HG02571 (cell line): Measurements from ENCODE around the gene NMBR.
"Not testable (repeated sequence)": the region's sequence is repeated elsewhere in the genome, so short reads cannot be mapped to it uniquely, and the experiment has no call there.

Source experiments
- ATAC-seq: cut with Tn5 transposase; IDR thresholded peaks from one replicate; pipeline ENCODE4 v1.9.1; 2021; ENCODE audit warnings: mild to moderate bottlenecking, moderate library complexity; ENCODE audit not compliant: unreplicated experiment

NMBR gene

DNA sequence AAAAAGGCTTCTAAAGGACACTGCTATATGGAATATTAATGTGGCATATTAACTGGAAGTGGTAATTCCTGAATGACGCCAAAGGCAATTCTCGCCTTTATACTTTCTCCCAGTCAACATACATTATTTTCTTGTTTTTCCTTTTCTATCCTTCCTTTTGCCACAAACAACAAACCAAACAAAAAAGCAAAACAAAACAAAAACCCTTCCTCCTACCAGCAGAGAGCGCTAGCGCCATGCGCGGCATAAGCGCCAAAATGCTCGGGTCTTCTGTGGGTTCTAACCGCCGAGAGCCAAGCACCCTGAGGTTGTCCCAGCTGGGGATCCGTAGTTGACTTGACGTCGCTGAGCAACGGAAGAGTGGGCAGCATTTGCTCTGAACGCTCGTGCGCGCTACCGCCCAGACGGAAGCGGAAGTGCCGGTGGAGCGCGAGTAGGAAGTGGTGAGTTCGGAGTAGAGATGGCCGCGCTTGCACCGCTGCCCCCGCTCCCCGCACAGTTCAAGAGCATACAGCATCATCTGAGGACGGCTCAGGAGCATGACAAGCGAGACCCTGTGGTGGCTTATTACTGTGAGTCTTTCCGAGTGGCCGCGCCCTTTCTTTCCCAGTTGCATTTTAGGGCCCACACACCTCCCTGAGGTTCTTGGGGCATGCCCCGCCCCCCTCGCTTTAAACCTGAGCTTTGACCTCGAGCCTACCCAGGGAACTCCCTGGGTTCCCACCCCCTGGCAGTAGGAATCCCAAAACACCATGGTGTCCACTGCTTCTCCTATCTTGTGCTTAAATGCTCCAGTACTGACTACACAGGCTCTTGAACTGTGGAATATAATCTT is at the start of gene NMBR, which contains the start of gene VTA1:
TSS of gene NMBR (minus strand) at position 295 of the 835 bp plus-strand sequence. CDS start 58,464 bp downstream, outside the sequence.
TSS of gene VTA1 (plus strand) at position 436 of the 835 bp plus-strand sequence. CDS start at position 461, 25 bp downstream.
- ATAC-seq, result peak; percentile 100

GRCh38 chr6:142195862-142196541 is 49.1 kb upstream of the NMBR start:
- no peak for ATAC-seq

DNA sequence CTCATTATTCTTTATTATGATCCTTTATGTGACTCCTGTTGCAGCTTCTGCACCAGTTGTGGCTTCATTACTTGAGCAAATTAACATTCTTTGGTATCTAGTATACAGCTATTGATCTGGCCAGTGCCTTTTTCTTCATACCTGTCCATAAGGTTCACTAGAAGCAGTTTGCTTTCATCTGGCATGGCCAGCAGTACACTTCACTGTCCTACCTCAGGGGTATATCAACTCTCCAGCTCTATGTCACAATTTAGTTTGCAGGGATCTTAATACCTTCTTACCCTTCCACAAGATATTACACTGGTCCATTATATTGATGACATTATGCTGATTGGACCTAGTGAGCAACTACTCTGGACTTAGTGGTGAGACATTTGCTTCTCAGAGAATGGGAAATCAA is 46.7 kb upstream of the NMBR start:
- no peak for ATAC-seq

GRCh38 chr6:142192343-142192742 is 45.4 kb upstream of the NMBR start:
- no peak for ATAC-seq

GRCh38 chr6:142189057-142189456 is 42.1 kb upstream of the NMBR start:
- ATAC-seq, result no peak

DNA sequence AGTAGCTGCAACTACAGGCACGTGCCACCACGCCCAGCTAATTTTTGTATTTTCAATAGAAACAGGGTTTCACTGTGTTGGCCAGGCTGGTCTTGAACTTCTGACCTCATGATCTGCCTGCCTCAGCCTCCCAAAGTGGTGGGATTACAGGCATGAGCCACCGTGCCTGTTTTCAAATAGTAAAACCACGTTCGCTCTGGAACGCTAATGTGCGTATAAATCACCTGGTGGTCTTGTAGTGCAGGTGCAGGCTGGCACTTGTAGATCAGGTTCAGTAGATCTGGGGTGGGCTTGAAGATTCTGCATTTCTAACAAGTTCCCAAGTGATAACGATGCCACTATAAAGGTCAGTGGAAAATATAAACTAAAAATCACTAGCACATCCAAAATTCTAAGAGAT is 41.4 kb upstream of the NMBR start:
- not testable (repeated sequence) for ATAC-seq

- ATAC-seq, result no peak
Observed at GRCh38 chr6:142187209-142187608, 40.3 kb upstream of the NMBR start.

GRCh38 chr6:142185641-142186040 is 38.7 kb upstream of the NMBR start:
- no peak for ATAC-seq

DNA sequence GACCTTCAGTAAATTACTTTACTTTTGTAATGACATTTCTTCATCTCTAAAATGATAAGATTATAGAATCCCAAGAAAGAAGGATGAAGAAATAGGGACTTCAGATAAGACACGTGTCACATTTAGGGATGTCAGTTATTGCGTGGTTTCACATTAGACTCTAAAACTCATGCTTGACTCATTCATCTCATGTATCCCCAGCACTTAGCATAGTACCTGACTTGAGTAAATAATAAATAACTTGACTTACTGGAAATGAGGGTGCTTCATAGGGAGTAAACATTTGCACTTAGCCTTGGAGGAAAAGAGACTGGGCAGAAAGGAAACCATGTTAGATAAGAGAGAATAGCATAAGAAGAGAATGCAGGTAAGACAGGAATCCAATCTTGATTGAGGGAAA is 37.4 kb upstream of the NMBR start:
- no peak for ATAC-seq

- ATAC-seq, result no peak
Observed at GRCh38 chr6:142183351-142183750, 36.4 kb upstream of the NMBR start.

DNA sequence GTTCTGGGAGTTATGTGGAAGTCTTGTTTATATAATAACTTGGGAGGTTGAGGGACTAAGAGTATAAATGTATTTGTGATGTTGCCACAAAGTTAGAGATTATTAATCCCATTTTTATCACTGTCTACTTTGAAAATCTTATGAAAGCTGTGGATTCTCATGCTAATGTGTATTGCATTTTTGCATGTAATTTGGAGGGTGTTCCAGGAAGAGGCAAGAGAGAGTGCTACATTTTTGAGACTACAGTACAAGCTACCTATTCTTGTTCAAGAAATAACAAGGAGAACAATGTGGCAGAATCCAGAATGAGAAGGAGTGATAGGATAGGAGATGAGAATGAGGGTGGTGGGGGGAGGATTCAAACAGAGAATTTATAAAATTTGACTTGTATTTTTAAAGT is 35.1 kb upstream of the NMBR start:
- no peak for ATAC-seq

DNA sequence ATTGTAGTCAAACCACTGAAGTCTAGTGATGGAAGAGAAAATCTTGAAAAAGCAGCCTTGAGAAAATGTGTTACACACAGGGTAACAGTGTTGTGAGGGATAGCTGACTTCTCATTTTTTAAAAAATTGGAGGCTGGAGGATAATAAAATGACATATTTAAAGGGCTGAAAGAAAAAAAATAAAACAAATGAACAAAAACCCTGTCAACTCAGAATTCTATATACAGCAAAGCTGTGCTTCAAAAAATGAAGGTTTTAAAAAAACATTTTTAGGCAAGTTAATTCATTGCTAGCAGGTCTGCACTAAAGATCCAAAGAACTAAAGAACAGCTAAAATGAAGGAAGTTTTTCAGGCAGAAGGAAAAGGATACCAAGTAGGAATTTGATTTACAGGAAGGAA is 31.2 kb upstream of the NMBR start:
- ATAC-seq, result no peak

GRCh38 chr6:142174703-142175102 is 27.8 kb upstream of the NMBR start:
- ATAC-seq, result no peak

- ATAC-seq, result no peak
Observed at GRCh38 chr6:142173980-142174379, 27.1 kb upstream of the NMBR start.

DNA sequence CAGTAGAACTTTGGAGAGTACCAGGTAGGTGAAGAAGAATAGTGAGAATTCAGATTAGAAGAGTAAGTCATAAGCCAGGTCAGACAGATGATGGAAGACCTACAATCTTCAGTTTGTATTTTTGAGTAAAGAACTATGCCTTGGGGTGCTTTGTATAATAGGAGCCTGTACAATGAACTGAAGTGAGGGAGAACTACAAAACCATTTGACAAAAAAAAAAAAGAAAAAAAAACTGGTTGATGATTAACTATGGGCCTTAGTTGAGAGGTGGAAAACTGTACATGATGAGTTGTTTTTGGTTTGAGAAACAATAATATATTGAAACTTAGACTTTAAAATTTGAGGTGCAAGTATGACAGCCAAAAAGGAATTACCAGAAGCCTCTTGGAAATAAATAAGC is 25.8 kb upstream of the NMBR start:
- no peak for ATAC-seq

GRCh38 chr6:142171351-142171750 is 24.4 kb upstream of the NMBR start:
- no peak for ATAC-seq

DNA sequence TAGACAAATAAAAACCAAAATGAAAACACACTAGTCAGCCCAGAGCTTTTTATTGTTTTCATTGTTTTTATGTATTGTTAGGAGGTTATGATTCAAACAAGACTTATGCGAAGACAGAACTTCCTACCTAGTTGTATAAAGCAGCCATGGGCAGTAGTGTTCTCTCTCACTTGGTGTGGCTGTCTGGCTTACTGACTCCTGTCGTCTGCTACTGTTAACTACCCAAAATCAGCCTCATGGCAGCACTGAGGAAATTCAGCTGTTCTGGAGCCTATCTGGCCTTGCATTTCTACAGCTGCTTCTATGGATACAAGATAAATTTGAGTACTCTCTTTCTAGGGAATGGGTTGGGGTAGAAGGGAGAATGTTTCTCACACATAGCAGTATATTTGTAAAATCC is 20.6 kb upstream of the NMBR start:
- no peak for ATAC-seq

DNA sequence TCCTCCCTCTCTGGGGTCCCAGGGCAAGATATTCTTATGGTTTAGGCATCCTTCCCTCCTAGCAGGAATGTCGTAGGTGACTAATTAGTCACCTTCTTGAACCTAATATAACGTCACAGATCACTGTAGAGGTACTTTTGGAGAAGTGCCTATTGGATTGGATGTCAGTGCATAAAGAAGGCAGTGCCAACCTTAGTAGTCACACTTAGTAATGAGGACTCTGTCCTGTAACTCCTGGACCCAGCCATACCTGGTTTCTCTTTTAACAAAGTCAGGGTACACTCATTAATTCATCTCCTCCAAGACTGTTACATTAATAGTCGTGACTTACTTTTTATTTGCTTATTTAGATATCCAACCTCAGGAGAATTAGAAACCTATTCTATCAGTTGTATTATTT is 20.1 kb upstream of the NMBR start:
- no peak for ATAC-seq

DNA sequence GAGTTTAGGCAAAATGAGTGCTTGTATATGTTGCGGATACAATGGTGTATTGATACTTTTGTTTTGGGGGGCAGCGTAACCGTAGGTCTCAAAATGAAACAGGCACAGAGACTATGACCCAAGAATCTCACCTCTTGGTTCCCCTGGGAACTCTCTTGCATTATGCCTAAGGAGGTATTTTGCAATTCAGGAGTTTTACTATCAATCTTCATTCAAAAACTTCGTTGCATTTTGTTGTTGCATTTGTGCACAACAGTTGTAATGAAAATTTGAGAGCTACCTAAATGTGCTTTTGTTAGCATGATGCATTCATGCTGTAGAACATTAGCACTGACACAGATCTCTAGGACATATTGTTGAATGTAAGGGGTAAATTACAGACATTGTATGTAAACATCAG is 18.3 kb upstream of the NMBR start:
- ATAC-seq, result no peak

GRCh38 chr6:142162780-142163179 is 15.9 kb upstream of the NMBR start:
- ATAC-seq, result no peak

- not testable (repeated sequence) for ATAC-seq
Observed at GRCh38 chr6:142156758-142157068, 9.8 kb upstream of the NMBR start.
